Measurements from ENCODE around the gene BABAM2. TPM values are rescaled to one million over a fixed set of nuclear protein-coding genes. Genes with fewer than 3 reads are reported as not detected.

The BABAM2 gene
- total RNA-seq, 1 donor from 2014 or later, result 38.4 TPM

DNA sequence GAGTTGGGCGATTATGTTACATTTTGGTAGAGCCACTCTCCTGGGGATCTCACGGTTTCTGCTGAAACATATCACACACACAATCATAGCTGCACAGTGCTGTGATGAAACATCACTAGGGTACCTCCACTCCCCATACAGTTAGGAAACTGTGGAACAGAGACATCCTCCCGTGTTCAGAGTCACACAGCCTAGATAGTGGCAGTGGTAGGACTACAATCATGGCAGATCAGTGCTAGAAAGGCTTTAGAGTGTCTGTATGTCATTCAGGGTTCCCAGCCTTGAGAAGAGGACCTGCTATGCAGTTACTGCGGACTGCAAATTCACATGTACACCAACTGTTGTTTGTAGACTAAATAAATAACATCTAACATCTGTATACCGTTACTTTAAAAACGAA lies 291.8 kb downstream of the BABAM2 start:
- no peak for DNase-seq (ENCODE audit: extremely low read depth, low read depth, low spot score)

DNA sequence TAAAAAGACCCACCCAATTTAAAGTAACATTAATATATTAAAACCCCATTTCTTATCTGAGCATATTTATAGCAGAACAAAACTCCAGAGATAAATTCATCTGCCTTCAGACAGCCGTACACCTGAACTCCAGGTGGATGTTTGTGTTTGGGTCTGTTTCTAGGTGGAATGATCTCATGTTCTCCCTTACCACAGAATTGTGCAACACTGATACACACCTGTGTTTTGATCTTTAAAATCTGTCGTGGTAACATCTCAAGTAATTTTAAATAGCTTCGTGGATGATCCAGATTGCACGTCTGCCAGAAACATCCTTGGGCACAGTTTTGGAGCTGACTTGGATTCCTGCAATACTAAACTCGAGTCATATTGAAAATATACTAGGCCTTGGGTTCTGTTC lies 294.6 kb downstream of the BABAM2 start:
- DNase-seq (ENCODE audit: extremely low read depth, low read depth, low spot score), result no peak

DNA sequence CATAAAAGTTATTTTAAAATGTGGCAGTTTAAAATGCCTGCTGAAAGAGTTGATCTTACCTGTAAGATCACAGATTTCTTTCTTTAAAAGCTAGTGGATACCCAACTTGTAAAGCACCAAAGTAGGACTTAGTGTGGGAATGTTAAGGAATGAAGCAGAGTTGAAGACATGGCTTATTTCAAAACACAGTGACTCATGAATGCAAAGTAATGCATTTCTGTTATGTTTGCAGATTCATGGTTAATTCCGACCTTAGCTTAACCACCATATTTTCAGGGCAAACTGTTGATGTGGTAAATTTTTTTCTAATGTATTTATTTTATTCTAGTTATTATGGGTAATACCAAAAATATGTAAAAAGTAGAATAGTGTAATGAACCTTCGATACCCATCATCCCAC lies 295.4 kb downstream of the BABAM2 start:
- no peak for DNase-seq (ENCODE audit: extremely low read depth, low read depth, low spot score)

DNA sequence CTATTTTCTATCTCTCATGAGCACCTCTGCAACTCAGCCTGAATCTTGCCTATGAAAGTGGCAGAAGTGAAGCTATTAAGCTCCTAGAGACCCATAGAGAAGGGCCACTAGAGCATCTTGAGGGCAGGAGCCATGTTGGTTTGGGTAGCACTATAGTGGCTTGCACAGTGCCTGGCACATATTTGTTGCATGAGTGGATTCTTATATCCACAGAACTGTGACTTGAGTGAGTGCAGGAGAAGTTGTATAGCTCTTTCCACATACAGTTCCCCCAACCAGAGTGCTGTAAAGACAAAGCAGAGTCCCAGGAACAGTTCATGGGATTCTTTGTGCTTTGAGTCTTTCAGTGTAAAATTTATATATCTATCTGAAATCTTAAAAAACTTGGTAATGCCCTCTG lies 296.7 kb downstream of the BABAM2 start:
- DNase-seq (ENCODE audit: extremely low read depth, low read depth, low spot score), result no peak

GRCh38 chr2:28188436-28188835 lies 297.9 kb downstream of the BABAM2 start:
- DNase-seq (ENCODE audit: extremely low read depth, low read depth, low spot score), result no peak

DNA sequence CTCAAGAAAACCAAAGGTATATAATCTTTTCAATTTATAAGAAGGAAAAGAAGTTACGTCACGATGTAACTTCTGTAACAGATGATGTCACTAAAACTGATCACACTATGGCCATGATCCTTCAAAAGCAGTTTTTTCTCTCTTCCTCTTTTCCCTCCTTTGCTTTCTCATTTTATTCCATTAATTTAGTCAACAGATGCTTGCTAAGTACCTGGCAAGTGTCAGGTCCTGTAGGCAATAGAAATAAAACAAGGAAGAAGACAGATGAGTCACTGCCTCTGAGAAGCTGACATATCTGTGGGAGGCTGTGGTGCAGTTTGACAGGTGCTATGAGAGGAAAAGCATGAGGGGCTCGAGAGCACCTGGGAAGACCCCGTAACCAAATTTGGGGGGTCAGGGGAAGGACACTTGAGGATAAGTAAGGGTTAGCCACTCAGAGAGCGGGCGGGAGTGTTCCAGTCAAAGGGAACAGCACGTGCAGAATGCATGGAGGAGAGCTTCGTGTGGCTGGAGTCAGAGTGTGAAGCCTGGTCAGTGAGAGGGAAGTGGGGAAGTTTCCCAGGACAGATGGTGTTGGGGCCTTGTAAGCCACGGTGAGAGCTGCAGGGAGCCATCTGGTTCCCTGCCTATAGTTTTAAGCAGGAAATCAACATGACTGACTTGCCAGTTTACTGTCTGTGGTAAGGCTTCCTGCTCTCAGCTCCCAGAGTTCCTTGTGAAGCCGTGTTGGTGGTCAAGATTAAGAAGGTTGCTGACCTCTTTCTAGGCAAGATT lies 303.3 kb downstream of the BABAM2 start:
- no peak for DNase-seq (ENCODE audit: extremely low read depth, low read depth, low spot score)

DNA sequence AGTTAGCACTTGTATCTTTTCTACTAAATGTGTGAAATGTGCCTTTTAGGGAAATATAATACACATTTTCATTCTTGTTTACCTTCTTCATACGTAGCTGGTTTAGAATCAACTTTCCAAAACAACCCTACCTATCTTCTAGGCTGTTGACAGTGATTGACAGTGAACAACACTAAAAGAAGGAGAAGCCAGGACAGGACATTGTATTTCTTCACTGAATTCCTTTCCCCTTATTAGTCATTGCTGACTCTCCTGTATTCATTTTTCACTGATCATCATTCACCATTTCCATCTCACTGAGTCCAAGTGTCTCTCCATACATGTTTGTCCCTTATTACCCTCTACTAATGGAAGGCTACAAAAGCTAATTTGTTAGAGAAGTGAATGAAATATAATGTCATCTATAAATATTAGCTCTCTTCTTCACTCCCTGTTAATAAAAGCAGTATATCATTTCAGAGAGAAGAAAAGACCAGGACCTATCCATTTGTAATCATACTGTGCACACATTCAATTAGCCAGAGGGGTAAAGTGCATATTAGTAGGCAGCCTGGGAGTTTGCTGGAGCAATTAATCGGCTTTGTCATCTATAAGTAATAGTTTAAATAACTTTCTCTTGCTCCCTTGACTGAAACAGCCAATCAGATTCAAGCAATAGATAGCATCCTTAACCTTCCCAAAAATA lies 309.6 kb downstream of the BABAM2 start:
- no peak for DNase-seq (ENCODE audit: extremely low read depth, low read depth, low spot score)

DNA sequence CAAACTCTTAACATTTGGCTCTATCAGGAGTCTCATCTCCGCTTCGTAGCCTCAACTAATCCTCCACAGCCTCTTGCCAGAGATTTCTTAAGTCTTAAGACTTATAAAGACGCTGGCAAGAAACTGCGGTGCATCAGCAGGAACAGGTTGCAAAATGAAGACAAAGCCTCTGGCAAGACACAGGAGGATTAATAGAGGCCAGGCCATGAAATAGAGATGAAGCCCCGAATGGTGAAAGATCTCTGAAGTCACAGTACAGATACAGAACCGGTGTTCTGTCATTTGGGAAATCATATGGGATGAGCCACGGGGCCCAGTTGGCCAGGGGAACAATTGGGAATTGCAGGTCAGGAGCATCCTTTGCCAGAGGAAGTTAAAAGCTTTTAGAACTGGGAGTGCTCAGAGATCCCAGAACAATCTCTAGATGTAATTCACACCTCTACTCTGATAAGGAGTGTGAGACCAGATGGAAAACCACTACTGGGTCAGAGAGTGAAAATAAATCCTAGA lies 311.2 kb downstream of the BABAM2 start:
- no peak for DNase-seq (ENCODE audit: extremely low read depth, low read depth, low spot score)

DNA sequence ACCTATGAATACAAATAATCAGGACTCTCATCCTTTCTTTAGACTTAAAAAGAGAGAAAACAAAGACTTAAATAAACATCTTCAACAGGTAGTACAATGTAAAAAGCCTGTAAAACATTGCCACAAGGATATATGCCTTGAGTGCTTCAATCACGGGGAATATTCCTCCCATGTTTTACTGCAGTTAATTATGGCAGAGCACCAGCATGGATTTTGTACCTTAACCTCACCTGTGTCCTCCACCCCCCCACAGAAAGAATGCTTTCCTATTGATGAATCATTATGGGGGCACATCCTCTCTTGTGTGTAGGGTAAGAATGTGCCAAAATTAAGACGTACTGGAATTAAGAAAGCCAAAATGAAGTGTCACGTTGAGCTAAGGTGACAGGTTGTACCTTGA lies 312.2 kb downstream of the BABAM2 start:
- no peak for DNase-seq (ENCODE audit: extremely low read depth, low read depth, low spot score)

DNA sequence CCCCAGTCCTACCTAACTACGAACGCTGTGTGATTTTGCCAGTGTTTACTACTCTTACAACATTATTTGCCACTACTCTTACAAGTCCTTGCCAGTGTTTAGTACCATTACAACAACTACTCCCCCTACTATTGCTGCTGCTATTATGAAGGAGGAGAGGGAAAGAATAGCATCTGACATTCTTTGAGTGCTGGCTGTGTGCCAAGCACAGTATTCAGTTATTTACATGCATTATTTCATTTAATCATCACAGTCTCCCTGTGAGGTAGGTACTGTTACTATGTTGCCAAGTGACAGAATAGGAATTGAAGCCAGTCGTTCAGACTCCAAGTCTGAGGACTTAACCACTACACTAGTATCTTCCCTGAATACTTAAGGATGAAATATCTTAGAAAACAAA lies 316.2 kb downstream of the BABAM2 start:
- DNase-seq (ENCODE audit: extremely low read depth, low read depth, low spot score), result peak; percentile 45

DNA sequence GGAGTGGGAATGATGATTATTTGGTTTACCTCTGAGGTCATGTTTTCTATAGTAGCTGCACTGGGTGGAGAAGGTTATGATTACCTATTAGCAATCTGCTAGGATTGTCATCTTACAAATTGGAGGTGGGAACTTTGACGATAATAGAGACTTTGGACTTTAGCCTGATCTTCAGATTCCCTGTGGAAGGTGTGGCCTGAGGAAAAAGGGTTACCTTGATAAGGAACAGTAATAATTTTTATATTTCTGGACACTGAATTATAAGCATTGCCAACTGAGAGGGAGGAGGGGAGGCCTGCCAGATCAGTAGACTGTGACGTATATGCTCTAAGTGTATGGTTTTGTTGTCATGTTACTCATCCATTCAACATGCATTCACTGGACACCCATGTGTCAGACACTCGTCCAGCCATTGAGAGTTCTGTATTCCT lies 318.7 kb downstream of the BABAM2 start:
- no peak for DNase-seq (ENCODE audit: extremely low read depth, low read depth, low spot score)

GRCh38 chr2:28209864-28210263 lies 319.3 kb downstream of the BABAM2 start:
- DNase-seq (ENCODE audit: extremely low read depth, low read depth, low spot score), result no peak

GRCh38 chr2:28210535-28210934 lies 320.0 kb downstream of the BABAM2 start:
- no peak for DNase-seq (ENCODE audit: extremely low read depth, low read depth, low spot score)

DNA sequence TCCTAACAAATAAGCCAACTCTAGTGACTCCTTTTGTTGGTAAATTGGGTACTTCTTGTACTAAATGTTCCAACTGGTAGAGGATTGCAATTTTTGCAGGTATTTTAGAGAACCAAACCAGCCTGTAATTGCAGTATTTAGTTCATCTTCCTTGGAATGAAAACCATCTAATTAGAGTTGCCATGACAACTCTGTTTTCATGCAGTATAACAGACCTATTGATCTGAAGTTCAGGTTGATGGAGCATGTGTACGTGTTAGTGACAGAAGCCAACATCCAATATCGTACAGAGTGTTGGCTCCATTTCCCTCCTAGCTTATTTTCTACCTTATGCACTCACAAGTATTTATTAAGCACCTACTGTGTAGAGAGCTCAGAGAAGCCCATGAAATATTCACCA lies 325.8 kb downstream of the BABAM2 start:
- DNase-seq (ENCODE audit: extremely low read depth, low read depth, low spot score), result no peak

DNA sequence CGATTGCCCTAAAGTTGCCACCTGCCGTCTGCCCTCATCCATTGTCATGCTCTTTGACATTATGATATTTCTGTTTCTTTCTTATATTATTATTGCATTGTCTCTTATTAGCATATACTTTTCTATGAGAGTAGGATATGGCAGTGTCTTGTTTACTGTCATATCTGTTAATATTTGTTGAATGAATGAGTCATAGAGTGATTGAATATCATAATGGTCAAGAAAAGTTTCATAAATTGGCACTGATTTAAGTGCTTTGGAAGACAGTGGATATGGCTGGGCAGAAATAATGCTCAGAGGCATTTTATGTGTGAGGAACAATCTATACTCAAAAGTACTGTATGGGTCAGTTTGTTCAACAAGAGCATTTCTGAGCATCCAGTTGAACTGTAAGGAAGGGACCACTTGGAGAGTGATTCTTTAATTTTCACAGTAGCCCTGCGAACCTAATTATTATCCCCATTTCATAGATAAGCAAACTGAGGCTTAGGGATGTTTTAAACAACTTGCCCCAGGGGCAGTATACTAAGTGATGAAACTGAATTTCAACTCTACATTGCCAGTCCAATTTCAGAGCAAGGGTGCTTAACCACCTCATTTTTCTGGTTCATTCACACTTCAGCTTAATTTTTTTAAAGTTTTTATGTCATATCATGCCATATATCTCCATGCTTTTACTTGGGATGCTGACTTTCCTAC lies 326.7 kb downstream of the BABAM2 start:
- no peak for DNase-seq (ENCODE audit: extremely low read depth, low read depth, low spot score)

GRCh38 chr2:28219138-28219537 lies 328.6 kb downstream of the BABAM2 start:
- no peak for DNase-seq (ENCODE audit: extremely low read depth, low read depth, low spot score)

DNA sequence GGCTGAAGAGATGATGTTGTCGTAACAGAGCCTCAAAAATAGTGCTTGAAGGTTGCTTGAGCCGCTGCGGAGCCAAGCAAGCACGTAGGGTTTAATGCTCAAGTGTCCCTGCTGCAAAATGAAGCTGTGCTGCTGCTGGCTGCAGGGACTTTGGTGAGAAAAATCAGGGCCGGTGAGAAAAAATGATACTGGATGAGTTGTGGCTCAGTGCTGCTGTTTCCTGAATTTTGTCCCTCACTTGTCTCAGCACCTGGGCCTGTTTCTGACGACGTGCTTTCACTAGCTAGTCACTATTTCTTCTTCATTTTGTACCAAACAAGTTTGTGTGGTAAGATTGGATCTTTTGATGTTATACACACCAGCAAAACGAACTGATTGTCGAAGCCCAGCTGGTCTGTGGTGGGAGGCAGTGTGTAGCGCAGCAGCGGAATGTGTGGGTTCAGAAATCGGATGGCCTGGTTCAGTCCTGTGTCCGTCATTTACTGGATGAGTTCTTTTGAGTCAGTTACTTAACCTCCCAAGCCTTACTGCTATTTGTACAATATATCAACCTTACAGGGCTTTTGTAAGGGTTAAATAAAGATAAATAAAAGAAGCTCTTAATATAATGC lies 329.3 kb downstream of the BABAM2 start:
- DNase-seq (ENCODE audit: extremely low read depth, low read depth, low spot score), result no peak

DNA sequence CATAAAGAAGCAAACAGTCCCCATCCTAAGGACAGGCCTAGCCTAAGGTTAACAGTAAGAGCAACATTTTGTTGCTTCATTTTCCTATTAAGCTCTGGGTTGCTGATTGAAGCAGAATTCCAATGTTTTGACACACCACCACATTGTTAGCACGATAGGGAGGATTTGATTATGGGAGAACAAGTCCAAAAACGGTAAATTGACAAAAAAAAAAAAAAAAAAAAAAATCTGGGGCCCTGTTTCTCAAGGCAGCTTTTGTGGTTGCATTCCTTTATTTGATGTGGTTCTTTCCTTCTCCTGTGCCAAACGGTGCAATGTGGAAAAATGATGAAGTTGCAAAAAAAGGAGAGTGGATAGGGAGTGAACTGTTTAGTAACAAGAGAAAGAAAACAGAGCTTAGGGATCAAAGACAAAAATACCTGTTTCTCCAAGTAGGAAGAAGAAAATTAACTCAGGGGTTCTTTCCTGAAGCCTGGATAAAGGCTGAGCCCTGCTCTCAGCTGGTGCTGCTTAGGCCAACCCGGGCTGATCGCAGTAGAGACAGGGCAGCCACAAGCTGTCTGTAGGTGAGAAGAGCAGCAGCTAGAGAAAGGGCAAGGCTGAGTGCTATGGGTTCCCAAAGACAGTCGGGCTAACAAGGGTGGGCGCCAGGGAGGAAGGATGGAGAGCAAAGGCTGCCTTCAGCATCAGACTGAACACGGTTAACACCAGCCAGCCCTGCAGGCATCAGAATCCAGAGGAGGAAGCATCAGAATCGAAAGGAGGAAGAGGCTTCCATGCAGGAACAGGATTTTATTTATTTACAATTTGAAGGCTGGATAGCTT lies 334.3 kb downstream of the BABAM2 start:
- DNase-seq (ENCODE audit: extremely low read depth, low read depth, low spot score), result no peak

- DNase-seq (ENCODE audit: extremely low read depth, low read depth, low spot score), result no peak
These were observed 335.0 kb downstream of the BABAM2 start for GRCh38 chr2:28225473-28226080.

- DNase-seq (ENCODE audit: extremely low read depth, low read depth, low spot score), result no peak
These were observed 336.0 kb downstream of the BABAM2 start for GRCh38 chr2:28226558-28226957.

Measured in glomerular endothelial cell (primary cell).